ENCODE data around the gene TDRD10. TPM values are rescaled to one million over a fixed set of nuclear protein-coding genes. Genes with fewer than 3 reads are reported as not detected.

Gene TDRD10
- total RNA-seq, 6 donors from 2014 or later: 6.2 to 47.1 (median 12.6) TPM

DNA sequence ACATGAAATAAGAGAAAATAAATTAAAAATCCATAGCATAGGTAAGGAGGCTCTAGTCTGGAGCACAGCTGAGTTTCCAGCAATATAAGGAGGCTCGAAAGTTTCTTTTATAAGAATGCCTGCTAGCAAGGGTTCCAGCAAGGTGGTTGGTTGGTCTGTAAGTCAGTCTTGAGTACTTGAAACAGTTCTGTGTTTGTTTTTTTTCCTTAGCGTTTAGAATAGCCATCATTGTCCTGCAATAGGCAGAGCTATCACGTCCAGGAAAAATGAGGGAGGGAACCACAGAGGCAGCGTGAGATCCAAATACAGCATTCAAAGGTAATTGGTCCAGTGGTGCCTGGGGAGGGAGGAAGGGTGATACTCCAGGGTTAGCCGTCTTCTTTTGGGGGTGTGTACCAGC, 48.1 kb downstream of the TDRD10 start:
- no peak for DNase-seq
- 63 to 65% methylated on average over 5 of the region's 5 CpGs for WGBS, 2 donors
- Histone ChIP-seq H3K4me1 (peaks cover 0 to 18% (median 13%) of the 10 kb centered on the region in 4 donors), H3K9me3 (no peaks in the 10 kb centered on the region), H3K27me3 (no peaks in the 10 kb centered on the region), H3K36me3 (peaks cover 57 to 68% (median 61%) of the 10 kb centered on the region in 4 donors), H3K27ac (no peak overlapping the region), H3K4me3 (no peak overlapping the region)
- TF ChIP-seq POLR2A (IDR thresholded peaks at IDR 0.05): no peak
- TF ChIP-seq CTCF (IDR thresholded peaks at IDR 0.05): no peak
- no peak for TF ChIP-seq EP300 (IDR thresholded peaks at IDR 0.05)
- no peak for ATAC-seq (ENCODE audit: low FRiP score in 2 of 2)

DNA sequence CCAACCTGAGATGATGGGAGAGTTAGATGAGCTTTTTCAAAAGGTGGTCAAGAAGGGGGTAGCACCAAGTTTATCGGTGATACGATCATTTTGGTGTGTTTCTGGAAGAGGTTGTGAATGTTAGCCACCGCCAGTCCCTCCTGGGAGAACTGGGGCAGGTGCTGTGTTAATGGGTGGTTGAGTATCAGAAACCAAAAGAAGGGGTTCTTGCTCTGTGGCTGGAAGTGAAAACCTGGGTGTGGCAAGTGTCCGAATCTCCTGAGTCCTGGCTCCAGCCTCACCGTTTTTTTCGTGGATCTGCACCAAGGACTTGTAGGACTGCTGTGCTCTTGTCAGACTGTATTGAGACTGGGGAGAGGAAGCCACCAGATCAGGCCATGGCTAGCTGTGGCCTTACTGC, 48.6 kb downstream of the TDRD10 start:
- TF ChIP-seq EP300 (IDR thresholded peaks at IDR 0.05): no peak
- no peak for TF ChIP-seq CTCF (IDR thresholded peaks at IDR 0.05)
- TF ChIP-seq POLR2A (IDR thresholded peaks at IDR 0.05): no peak
- no peak for TF ChIP-seq POLR2AphosphoS5 (IDR thresholded peaks at IDR 0.05)
- Histone ChIP-seq H3K9me3 (no peaks in the 10 kb centered on the region), H3K27me3 (no peaks in the 10 kb centered on the region), H3K27ac (no peak overlapping the region), H3K4me3 (no peak overlapping the region), H3K36me3 (peaks cover 63 to 74% (median 67%) of the 10 kb centered on the region in 4 donors), H3K4me1 (peaks cover 0 to 19% (median 14%) of the 10 kb centered on the region in 4 donors)
- WGBS, 2 donors: 68 to 75% methylated on average over 4 to 6 of the region's 6 CpGs
- no peak for ATAC-seq (ENCODE audit: low FRiP score in 2 of 2)
- DNase-seq: no peak

- no peaks in the 10 kb centered on the region for H3K9me3 ChIP-seq
- H3K27me3 ChIP-seq: no peaks in the 10 kb centered on the region
- WGBS, 2 donors: 90 to 94% methylated on average over 2 to 4 of the region's 4 CpGs
- no peak overlapping the region for H3K27ac ChIP-seq
- peak in 1 of 2 donors; percentile 30 for DNase-seq
- ATAC-seq (ENCODE audit: low FRiP score in 2 of 2): no peak
- peaks cover 63 to 77% (median 70%) of the 10 kb centered on the region in 4 donors for H3K36me3 ChIP-seq
- TF ChIP-seq POLR2A (IDR thresholded peaks at IDR 0.05) (no peak), CTCF (IDR thresholded peaks at IDR 0.05) (no peak), POLR2AphosphoS5 (IDR thresholded peaks at IDR 0.05) (no peak), EP300 (IDR thresholded peaks at IDR 0.05) (no peak)
- H3K4me3 ChIP-seq: no peak overlapping the region
- peaks cover 0 to 27% (median 20%) of the 10 kb centered on the region in 4 donors for H3K4me1 ChIP-seq
These were observed 49.5 kb downstream of the TDRD10 start for GRCh38 chr1:154551474-154551873.

- no peak for ATAC-seq (ENCODE audit: low FRiP score in 2 of 2)
- DNase-seq: no peak
- H3K36me3 ChIP-seq: peaks cover 63 to 77% (median 70%) of the 10 kb centered on the region in 4 donors
- no peaks in the 10 kb centered on the region for H3K9me3 ChIP-seq
- H3K4me3 ChIP-seq: no peak overlapping the region
- peaks cover 2 to 32% (median 25%) of the 10 kb centered on the region in 4 donors for H3K4me1 ChIP-seq
- H3K27ac ChIP-seq: no peak overlapping the region
- WGBS, 2 donors: 92 to 96% methylated on average over 6 of the region's 6 CpGs
- no peaks in the 10 kb centered on the region for H3K27me3 ChIP-seq
- no peak for TF ChIP-seq POLR2A (IDR thresholded peaks at IDR 0.05)
- TF ChIP-seq POLR2AphosphoS5 (IDR thresholded peaks at IDR 0.05): no peak
- no peak for TF ChIP-seq CTCF (IDR thresholded peaks at IDR 0.05)
- no peak for TF ChIP-seq EP300 (IDR thresholded peaks at IDR 0.05)
These were observed 50.0 kb downstream of the TDRD10 start for GRCh38 chr1:154552036-154552435.
